LNCaP clone FGC (cell line): Measurements from ENCODE around the gene RAB11A.

ENCODE experiments used
- DNase-seq: peaks from one replicate; pipeline ENCODE4 v3.0.0-alpha.2; 2011; ENCODE audit warnings: low read depth
- H3K4me3 ChIP-seq: 2 replicates; pipeline ENCODE4 v1.5.1; 2011; ENCODE audit warnings: mild to moderate bottlenecking, low read depth, low read length, control low read depth
- TF ChIP-seq, protein P1 (sequence below): IDR thresholded peaks from 2 replicates; pipeline ENCODE4 v1.5.1; 2012; ENCODE audit warnings: mild to moderate bottlenecking; ENCODE audit not compliant: control insufficient read depth, insufficient read depth; ENCODE audit errors: extremely low read depth

The RAB11A gene

DNA sequence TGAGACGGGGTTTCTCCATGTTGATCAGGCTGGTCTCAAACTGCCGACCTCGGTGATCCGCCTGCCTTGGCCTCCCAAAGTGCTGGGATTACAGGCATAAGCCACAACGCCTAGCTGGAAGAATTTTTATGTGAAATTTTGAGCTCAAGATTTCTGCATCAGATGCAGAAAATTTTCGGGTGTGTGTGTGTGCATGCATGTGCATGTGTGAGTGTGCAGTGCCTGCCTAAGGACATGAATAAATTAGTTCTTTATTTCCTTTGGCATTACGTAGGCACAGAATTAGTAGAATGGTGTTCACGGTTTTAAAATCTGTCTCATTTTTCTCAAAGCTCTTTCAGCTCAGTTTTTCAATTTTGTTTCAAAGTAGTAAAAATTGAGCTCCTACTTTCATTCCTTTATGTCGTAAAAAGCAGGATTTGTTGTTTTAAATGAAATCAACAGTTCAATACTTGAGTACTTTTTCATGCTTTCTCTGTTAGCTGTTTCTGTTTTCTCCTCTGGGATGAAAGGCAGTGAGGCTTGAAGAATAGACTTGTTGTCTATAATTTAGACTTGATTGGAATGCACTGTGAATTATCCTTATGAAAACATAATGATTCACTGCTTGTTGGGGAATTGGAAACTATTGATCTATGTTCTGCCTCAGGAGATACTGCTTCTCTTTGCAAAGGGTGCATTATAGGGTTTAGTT lies 23.3 kb upstream of the RAB11A start:
- TF ChIP-seq, protein P1, sequence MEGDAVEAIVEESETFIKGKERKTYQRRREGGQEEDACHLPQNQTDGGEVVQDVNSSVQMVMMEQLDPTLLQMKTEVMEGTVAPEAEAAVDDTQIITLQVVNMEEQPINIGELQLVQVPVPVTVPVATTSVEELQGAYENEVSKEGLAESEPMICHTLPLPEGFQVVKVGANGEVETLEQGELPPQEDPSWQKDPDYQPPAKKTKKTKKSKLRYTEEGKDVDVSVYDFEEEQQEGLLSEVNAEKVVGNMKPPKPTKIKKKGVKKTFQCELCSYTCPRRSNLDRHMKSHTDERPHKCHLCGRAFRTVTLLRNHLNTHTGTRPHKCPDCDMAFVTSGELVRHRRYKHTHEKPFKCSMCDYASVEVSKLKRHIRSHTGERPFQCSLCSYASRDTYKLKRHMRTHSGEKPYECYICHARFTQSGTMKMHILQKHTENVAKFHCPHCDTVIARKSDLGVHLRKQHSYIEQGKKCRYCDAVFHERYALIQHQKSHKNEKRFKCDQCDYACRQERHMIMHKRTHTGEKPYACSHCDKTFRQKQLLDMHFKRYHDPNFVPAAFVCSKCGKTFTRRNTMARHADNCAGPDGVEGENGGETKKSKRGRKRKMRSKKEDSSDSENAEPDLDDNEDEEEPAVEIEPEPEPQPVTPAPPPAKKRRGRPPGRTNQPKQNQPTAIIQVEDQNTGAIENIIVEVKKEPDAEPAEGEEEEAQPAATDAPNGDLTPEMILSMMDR, result no peak
- DNase-seq, result no peak
- no peak overlapping the region for H3K4me3 ChIP-seq

DNA sequence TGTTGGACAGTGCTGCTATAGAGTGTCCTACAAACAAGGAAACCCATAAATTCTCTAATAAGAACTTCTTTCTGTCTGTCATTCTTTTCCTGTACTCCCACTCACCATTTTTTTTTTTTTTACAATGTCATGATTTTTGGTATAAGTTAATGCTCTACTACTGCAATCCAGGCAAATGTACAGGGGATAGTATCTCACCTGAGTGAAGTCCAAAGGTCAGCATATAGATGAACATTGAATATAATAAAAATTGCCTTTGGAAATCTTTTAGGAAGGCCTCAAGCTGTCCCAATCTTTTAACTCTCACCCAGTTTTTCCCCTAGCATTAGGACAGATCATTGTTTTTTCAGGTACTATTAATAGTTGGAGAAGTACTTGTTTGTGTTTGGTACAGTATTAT lies 21.3 kb upstream of the RAB11A start:
- TF ChIP-seq, protein P1, result no peak
- no peak for DNase-seq
- no peak overlapping the region for H3K4me3 ChIP-seq

DNA sequence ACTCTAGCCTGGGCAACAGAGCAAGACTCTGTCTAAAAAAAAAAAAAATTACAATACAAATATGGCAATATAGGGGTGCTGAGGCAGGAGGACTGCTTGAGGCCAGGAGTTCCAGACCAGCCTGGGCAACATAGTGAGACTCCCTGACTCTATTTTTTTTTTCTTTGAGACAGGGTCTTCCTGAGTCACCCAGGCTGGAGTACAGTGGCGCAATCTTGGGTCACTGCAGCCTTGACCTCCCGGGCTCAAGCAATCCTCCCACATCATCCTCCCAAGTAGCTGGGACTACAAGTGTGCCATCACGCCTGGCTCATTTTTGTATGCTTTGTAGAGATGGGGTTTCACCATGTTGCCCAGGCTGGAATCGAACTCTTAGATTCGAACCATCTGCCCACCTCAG lies 17.3 kb upstream of the RAB11A start:
- DNase-seq, result no peak
- no peak overlapping the region for H3K4me3 ChIP-seq
- TF ChIP-seq, protein P1, result no peak

DNA sequence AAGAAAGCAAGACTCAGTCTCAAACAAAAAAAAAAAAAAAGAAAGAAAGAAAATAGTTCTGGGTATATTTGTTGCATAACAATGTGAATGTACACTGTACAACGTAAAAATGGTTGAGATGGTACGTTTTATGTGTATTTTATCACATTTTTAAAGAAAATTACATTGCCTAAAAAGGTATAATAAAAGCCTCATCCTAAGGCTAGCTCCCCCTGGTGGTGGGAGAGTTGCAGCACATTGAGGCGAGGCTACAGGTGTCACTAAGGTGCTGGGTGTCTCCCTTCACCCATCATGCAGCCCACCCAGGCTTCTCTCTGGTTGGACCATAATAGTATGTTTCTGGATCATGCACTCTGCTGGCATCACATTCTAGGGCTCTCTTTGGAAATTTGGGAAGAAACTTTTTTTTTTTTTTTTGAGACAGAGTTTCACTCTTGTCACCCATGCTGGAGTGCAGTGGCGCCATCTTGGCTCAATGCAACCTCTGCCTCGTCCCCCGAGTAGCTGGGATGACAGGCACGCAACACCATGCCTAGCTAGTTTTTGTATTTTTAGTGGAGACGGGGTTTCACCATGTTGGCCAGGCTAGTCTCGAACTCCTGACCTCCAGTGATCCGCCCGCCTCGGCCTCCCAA lies 12.4 kb upstream of the RAB11A start:
- TF ChIP-seq, protein P1, result peak; percentile 78

DNA sequence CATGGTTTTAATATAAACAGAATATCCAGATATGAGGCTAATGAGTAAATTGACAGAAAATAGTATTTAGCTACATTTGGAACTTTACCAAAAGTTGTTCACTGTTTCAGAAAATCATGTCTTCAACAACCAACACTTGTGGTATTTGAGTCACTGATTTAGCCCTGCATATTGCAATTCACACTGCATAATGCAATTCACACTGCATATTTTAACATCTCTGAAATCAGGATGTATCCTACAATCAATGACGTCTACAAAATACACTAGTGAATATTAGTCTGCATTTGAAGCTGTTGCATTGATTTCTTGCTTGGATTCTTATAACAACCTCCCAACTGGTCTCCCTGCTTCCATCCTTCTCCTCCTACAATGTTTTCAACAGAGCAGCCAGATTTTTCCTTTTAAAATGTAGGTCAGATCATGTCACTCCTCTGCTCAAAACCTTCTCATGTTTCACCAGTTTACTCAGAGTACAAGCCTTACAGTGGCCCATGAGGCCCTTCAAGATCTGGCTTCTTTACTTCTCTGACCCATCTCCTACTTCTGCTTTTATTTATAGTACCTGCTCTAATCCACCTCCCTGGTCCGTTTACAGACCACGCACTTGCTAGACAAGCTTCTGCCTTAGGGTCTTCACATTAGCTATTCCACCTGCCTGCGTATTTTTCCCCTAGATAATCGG lies 11.4 kb upstream of the RAB11A start:
- TF ChIP-seq, protein P1, result no peak
- DNase-seq, result no peak
- H3K4me3 ChIP-seq, result no peak overlapping the region

More for the DNA sequence above, 12.4 kb upstream of the RAB11A start:
- no peak for DNase-seq
- H3K4me3 ChIP-seq, result no peak overlapping the region

DNA sequence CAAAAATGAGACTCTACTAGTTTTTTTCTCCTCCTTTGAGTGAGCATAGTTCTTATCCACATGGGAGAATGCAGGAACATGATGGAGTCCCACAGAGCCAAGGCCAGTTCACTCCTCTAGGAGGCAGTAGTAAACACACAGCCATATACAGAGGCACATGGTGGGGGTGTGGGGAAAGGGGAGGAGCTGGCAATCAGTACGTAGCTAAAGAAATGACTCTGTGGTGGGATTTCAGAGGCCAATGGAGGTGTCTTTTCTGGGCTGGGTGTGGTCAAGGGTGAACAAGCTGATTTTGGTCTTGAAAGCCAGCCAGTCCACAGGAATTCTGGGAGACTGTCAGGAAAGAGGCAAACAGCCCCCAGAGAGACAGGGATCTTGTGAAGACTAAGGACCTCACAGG lies 6.6 kb upstream of the RAB11A start:
- DNase-seq, result no peak
- no peak overlapping the region for H3K4me3 ChIP-seq
- TF ChIP-seq, protein P1, result peak; percentile 30; the same call in 1 of the 2 replicates
